ENCODE data around the gene CTIF.

CTIF gene

DNA sequence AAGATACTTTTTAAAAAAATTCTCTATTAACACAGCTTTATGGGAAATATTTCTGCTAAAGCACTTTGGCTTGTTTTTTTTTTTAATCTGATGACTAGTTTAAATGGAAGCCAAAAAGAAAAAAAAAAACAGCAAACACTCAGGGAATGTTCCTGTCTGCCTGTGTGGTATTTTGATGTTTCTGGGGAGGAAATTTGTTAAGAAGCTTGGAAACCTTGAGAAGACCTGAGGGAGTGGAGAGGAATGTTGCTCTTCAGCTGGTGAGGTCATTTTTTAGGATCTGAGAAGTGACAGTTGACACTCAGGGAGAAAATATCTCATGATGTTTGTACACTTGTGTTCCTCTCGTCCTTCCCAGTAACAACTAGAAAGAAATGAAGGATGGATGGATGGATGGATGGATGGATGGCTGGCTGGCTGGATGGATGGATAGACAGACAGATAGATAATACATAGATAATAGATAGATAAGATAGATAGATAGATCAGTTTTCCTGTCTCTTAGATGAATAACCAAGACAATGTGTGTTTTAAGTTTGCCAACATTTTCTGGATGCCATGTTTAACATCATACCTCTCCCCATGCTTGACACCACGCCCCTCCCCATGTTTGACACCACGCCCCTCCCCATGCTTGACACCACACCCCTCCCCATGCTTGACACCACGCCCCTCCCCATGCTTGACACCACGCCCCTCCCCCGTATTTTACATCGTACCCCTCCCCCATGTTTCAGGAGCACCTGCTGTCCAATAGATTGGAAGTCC is 84.8 kb downstream of the CTIF start:
- DNase-seq, result peak; percentile 70 to 84

DNA sequence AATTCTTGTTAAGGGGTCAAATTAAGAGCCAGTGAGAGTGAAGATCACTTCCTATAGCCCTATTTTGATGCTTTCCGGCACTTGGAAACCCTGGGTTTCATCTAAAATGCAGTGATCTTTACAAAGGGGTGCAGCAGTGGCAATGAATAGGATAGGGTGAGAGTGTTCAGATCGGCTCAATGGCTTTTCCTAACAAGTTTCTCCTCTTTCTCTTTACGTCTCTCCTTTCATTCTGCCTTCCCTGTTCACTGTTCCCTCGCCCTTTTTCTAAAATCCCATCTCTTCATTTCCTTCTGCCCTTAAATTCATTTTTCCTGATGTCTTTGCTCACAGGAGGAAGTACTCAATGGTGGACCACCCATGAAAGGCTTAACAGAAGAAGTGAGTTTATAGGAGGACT is 86.0 kb downstream of the CTIF start:
- no peak for DNase-seq

DNA sequence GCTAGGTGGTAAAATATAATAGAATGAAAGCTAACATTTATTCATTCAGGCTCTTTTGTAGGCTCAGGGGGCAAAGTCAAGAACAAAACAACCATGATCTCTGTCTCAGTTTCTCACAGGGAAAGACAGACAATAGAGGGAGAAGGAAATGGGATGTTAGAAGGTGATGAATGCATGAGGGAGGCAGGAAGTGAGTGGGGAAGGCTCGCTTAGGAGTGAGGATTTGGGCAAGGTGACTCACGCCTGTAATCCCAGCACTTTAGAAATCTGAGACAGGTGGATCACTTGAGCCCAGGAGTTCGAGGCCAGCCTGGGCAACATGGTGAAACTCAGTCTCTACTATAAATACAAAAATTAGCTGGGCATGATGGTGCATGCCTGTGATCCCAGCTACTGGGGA is 88.4 kb downstream of the CTIF start:
- peak in 1 of 2 experiments; percentile 11 for DNase-seq

DNA sequence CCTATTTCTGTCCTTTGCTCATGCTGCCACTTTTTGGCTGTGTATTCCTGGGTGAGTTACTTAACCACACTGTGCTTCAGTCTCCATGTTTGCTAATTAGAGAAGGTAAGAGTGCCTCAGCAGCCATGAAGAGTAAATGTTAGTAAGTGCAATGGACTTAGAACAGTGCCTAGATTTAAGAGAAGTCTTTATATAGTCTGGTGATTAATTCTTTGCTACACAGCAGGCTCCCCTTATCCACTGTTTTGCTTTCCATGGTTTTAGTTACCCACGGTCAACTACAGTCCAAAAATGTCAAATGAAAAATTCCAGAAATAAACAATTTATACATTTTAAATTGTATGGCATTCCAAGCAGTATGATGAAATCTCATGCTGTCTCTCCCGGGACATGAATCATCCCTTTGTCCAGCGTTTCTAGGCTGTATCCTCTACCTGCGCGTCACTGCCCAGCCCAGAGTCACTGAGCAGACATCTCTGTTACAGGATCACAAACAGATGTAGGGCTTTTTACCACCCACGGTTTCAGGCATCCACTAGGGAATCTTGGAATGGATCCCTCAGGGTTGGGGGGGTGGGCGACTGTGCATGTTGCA is 91.0 kb downstream of the CTIF start:
- peak; percentile 54 to 82 for DNase-seq

DNA sequence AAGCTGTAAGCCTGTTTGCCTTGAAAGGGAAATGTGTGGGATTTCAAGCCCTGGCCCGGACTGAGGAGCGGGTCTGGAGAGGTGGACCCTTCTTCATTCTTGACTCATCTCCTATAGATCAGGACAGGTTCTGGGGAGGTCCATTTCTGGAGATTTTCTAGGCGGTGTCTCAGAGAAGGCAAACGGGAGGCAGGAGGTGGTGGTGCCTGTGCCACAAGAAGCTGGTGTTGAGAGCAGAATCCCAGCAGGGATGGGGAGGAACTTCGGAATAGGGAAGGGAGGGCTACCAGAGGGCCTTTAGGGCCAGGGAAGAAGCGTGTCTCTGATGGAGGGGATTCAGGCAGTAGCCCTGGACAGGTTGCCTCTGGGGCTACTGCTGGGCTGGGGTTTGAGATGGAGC is 93.0 kb downstream of the CTIF start:
- DNase-seq, result no peak

DNA sequence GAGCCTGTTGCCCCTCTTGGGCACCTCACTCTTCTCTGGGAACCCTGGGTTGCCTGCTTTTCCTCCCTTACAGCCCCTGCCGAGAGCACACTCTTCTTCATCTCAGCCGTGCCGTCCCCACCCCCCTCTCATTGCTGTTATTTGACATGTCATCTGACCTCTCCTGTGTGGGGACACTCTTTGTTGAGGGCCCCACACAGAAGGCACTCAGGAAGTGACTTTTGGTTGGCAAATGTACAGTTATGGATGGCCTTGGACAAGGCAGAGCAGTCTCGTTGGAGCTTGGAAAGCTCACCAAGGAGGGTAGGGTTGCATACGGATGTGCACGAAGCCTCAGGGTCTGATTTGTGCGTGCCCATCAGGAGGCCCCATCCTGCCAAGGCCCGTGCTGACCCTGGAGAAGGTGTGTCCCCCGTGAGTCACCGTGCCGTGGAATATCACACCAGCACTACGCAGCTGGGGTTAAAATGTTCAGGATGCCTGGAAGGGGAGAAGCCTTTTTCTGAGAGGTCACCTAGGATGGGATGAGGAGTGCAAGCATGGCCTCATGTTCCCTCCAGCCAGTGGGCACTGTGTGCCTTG is 93.9 kb downstream of the CTIF start:
- no peak for DNase-seq

DNA sequence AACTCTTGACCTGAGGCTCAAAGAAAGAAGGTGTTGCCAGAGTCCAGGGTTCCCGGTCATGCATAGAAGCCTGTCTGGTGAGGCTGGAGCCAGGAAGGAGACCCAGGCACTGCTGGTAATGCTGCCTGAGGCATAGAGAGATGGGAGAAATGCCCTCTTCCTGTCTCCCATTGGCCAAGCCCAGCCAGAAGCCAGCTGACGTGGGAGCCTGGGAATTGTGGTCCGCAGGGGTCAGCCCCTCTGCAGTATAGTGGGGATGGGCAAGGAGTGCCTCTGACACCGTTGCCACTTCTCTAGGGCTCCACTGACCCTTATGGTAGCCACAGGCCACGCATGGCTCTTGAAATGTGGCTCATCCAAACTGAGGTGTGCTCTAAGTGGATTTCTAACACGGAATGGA is 95.7 kb downstream of the CTIF start:
- DNase-seq, result no peak

DNA sequence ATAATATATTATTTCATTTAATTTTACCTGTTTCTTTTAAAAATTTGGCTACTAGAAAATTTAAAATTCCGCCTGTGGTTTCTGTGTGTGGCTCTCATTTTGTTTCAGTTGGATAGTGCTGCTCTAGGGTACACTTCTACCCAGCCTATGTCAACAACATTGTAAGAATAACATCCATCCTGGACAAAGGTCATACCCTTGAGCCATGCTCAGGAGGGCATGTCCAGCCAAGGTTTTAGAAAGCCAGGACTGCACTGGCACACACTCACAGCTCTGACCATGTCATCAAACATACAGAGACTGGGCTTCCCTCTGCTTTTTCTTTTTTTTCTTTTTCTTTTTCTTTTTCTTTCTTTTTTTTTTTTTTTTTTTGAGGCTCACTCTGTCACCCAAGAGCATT is 96.1 kb downstream of the CTIF start:
- DNase-seq, result no peak

DNA sequence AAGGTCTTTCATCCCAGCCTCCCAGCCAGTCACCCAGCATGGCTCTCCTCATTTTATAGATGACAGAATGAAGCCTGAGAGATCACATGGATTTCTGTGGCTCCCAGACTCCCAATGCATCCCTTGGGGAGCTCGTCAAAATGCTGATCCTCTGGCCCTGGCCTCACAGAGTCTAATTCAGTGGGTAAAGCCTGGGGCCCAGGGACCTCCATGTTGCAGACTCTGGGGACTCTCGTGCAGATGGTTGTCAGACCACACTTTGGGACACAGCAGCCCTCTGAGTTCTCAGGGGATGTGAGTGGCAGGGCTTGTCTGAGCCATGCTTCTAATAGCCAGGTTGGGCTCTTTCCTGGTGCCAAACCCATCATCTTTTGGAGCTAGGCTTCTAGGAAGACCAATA is 97.0 kb downstream of the CTIF start:
- DNase-seq, result no peak

DNA sequence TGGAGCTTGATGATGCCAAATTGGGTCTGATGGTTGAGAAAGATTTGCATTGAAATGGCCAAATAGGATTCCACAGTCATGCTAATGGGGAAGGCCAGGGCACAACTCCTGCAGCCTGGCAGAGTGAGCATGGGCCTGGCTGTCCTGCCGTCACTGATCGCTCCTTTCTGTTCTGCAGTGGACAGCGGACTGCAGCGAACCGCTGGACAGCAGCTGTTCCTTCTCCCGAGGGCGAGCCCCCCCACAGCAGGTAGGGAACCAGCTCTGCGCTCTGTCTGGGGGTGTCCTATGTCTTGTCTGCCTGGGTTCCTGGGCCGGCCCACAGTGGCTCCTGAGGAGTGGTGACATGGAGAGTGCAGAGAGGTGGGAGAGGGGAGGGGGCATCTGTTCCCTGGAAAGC is 97.6 kb downstream of the CTIF start:
- DNase-seq, result no peak

DNA sequence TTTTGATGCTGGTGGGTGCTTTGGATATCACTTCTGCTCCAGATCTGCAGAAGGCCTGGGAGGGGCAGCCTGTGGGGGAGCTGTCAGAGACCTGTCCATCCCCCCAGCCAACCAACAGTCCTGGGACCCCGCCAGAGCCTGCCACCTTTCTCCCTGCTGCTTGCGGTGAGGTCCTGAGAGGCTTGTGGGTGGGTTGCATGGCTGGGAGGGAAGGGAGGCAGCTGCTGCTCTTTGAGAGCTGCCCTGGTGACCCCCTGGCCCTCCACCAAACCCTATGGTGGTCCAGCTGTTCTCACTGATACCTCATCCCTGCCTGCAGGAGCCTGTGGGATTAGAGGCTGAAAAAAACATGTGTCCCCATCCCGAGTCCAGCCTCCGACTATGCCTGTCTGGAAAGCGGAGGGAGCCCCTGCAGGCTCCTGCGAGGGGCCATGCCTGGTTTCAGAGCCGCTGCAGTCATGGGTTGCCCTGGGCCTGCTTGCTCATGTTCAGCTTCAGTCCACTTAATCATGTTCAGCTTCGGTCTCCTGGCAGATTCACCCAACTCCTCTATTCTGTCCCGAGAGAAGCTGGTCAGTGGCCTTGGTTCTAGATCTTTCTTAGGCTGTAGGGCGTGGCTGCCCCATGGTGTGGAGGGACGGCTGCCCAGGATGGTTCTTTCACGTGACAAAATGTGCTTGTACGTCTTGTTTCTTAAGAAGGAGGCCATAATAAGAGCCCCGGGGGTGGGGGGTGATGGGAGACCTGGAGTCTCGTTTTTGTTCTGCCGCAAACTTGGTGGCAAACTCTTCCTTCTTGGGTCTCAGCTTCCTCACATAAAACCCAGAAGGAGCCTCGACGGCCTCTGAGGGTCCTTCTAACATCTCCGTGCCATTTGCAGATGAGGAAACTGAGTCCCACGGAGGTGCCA is 98.5 kb downstream of the CTIF start:
- no peak for DNase-seq

DNA sequence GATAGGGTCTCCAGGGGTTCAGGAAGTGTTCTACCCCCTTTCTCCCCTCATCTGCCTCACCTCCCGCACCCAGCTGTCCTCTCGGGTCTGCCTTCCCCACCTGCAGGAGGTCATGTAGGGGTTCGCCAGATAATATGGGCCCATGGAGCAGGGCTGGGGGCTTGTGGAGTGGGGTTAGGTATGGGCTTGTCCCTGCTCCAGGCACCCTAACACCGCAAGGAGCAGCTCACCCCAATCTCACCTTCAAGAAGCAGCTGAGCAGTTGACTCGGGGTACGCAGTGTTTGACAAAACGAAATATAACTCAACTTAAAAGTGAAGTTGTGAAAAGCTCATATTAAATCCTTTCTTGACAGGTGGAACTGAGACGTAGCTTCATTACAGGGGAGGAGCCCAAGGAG is 99.6 kb downstream of the CTIF start:
- no peak for DNase-seq

DNA sequence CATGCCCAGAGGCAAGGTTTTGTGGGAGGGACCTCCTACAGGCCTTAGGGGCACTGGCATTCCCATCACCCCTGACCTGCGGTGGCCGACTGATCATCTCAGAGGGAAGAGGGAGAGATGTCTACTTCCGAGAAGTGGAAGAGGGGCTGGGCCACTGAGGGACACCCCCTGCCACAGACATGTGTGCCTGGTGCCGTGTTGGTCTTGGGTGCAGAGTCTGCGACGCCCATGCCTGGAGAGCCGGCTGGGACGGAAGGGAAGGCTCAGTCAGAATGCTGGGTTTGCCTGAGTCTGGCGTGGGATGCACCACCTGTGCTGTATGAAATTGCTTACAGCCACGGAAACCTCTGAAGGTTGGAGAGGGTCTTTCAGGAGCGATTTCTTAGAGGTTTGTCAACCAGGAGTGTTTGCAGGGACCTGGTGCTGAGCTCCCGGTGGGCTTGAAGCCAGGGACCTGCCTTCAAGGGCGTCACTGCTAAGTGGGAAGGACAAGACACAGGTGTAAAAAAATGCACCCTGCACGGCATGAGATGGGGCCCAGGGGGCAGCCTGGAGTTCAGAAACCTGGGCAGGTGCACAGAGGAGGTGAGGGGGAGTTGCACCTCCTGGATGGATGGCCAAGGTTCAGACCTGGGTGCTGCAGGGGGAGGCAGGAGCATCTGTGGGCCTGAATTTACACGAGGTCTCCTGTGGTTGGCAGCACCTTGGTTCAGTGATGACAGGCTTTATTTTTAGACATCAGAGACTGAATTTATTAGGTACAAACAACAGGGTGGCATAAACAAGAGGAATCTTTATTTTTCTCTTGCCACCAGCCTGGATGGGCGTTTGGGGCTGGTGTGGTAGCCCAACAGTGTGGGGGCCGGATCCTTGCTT is 100.3 kb downstream of the CTIF start:
- no peak for DNase-seq

DNA sequence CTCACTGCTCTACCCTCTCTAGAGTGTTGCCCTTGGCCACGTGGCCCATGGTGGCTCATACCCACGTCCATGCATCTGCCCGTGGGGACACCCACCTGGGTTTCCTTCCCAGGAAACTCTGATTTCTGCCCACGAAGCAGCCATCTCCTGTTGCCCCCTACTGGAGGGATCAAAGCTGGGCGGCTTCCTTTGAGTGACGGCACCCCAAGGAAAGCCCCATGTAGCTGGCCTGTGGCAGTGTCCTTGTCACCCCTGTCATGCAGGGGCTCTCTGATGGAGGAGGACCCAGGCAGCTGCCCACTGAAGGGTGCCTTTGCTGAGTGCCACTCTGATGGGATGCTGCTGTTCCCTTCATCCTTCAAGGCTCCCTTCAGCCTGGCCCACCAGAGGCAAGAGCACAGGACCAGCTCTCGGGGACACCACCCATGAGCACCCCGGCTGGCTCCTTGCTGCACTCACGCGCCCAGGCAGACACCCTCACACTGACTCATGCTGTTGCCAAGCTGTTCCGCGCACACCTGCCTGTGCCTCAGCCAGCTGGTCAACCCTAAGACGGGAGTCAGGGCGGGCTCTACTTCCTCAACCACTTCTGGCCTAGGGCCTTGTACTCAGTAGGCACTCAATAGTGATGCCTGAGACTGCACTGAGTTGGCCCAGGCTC is 101.1 kb downstream of the CTIF start:
- DNase-seq, result no peak

DNA sequence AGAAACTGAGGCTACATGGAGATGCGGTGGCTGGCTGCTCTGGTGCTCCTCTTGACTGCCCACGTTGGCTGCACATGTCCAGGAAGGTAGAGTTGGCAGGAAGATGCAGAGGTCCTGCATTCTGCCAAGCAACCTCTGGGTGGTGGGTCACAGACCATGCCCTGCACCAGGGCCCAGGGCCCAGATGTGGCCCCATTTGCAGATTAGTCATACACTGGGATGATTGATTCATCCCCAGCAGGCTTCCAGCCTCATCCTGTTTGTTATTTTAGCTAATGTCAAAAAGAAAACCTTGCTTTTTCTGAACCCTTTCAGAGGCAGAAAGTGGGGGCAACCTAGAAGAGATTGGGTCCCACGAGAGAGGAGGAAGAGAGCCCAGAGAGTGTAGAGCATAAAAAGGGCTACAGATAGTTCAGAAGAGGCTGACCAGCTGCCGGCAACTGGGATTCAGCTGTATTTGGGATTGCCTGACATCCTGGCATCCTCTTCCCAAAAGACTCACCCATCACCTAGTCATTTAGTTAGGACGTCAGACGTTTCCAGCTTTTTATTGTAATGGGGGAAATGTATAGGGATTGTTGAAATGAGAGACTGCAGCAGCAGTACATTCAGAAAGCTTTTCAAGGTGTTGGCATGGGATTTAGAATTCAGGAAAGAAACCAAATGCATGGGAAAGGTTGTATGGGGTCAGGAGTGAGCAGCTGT is 101.9 kb downstream of the CTIF start:
- no peak for DNase-seq

DNA sequence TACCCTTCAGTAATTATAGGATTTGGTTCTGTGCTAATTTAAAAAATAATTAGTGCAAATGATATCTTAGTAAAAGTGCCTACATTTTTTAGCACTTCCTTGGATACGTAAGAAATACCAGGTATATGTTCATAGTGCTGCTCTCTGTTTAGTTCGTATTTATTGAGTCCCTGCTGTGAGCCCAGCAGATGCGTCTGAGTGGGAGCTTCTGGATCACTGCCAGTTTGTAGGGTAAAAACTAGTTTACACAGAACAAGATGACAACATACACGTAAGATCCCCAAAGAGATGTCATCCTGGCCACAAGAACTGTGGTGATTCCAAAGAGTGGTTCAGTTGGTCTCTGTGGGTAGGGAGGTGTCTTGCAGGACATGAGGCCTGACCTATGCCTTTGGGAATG is 103.2 kb downstream of the CTIF start:
- no peak for DNase-seq

DNA sequence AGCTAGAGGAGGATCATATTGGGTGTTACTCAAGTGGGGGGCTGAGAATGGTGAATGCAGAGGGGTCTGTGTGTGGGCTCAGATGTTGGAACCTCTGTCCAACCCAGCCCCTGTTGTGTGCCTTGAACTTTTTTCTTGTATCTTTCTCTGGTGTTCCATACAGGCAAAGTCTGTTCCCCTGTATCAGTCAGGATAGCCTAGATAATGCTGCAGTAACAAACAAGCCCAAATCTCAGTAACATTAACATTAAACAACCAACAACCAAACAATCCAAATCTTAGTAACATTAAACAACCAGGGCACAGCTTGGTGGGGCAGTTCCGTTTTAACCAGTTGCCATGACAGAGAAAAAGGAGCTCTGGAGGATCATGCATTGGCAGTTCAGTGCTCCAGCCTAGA is 103.7 kb downstream of the CTIF start:
- DNase-seq, result no peak

DNA sequence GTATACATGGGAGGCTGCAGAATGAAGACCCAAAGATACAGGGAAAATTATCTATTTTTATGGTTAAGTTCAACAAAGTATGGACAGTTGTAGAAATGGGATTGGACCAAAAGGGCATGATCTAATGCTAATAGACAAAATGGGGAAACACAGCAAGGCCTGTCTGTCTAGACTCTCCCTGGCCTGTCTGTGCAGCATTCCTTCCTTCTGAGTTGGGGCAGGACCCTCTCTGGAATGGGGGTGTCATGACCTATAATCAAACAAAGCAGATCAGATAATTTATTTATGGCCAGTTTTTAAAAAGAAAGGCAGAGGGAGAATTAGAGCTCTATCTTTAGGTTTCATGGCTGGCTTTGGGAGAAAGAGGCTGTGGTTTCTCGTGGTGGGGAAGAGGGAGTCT is 104.4 kb downstream of the CTIF start:
- no peak for DNase-seq

DNA sequence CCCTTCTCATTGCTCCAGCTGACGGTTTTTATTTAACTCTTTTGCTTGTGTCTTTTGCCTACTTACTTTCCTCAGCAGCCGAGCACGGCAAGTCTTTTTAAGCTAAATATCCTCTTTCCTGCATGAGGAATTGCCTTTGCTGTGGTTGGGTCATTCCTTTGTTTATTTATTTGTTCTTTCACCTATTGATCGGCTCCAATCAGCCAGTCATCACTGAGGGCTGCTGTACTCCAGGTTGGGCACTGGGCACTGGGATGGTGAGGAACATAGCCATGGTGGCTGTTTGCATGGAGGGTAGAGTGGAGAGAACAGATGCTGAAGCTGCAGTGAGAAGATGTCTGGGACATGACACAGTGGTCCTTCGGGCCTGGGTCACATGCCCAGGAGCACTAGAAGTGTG is 105.2 kb downstream of the CTIF start:
- no peak for DNase-seq

DNA sequence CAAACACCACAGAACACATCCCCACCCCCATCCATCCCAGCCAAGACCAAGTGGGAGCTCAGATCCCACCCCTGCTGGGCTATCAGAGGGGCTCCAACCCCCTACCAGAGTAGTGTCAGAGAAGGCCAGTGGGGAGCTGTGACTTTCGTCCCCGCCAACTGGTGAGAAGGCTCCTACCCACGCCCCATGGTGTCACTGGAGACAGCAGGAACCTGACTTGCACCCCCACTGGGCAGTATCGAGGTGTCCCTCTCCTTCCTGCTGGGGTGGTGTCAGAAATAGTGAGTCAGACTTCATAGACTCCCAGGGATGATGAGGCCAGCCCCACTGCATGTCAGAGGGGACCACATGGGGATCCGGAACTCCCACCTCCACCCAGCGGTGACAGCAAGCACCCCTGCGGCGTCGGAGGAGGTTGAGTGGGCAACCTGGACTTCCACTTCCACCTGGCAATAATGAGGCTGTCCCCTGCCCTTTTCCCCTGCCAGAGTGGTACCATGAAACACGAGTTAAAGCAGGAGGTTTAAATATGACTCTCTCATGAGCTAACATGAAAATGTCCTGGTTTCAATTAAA is 106.7 kb downstream of the CTIF start:
- no peak for DNase-seq

DNA sequence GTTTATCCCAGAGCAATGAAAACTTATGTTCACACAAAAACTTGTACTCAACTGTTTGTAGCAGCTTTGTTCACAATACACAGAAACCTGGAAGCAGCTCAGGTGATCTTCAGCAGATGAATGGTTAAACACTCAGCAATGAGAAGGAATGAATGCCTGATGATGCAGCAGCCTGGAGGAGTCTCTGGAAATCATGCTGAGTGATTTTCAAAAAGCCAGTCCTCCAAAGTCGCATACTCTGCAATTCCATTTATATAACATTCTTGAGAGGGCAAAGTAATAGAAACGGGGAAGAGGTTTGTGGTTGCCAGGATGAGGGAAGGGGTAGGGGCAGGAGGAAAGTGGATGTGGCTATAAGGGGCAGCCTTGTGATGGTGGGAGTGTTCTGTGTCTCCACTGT is 108.1 kb downstream of the CTIF start:
- no peak for DNase-seq

Measured in SW 1271 (cell line).